Measurements from ENCODE around the gene SH3RF3.

Gene SH3RF3

DNA sequence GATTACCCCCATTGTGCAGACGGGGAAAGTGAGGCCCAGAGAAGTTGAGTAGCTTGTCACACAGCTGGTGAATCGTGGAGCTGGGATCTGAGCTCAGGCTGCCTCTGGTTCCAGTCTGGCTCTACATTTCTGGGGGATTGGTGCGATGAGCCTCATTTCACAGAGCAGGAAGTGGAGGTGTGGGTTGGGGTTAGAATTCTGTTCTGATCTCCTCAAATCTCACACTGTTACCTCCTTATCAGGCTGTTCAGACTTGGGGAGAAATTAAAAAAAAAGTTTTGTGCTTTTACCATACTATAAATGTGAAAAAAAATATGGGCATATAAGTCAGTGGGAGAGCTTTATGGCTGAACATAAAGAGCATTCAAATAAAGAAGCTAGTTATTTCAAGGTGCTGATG, 21.6 kb downstream of the SH3RF3 start:
- H3K9ac ChIP-seq = no peak overlapping the region
- H3K4me1 ChIP-seq (ENCODE audit: low read depth, poor library complexity, severe bottlenecking) = no peaks in the 10 kb centered on the region
- TF ChIP-seq CTCF (conservative IDR thresholded peaks at IDR 0.05; ENCODE audit: low read depth, low read length) = no peak
- no peak overlapping the region for H3K4me3 ChIP-seq (IDR thresholded peaks at IDR 0.05; ENCODE audit: insufficient read depth, low read depth, low read length)
- no peaks in the 10 kb centered on the region for H3K36me3 ChIP-seq (ENCODE audit: insufficient read depth)
- no peaks in the 10 kb centered on the region for H3K27me3 ChIP-seq (ENCODE audit: insufficient read depth, low read depth)
- no peak overlapping the region for H2AFZ ChIP-seq (ENCODE audit: low read depth)
- no peak overlapping the region for H3K27ac ChIP-seq
- H3K79me2 ChIP-seq (ENCODE audit: insufficient read depth, low read depth) = no peaks in the 10 kb centered on the region
- no peak overlapping the region for H3K4me2 ChIP-seq
- no peaks in the 10 kb centered on the region for H4K20me1 ChIP-seq (ENCODE audit: insufficient read depth)

- H4K20me1 ChIP-seq (ENCODE audit: insufficient read depth) = no peaks in the 10 kb centered on the region
- no peak for TF ChIP-seq CTCF (conservative IDR thresholded peaks at IDR 0.05; ENCODE audit: low read depth, low read length)
- no peaks in the 10 kb centered on the region for H3K4me1 ChIP-seq (ENCODE audit: low read depth, poor library complexity, severe bottlenecking)
- H3K4me2 ChIP-seq = no peak overlapping the region
- no peak overlapping the region for H3K9ac ChIP-seq
- no peaks in the 10 kb centered on the region for H3K27me3 ChIP-seq (ENCODE audit: insufficient read depth, low read depth)
- H3K4me3 ChIP-seq (IDR thresholded peaks at IDR 0.05; ENCODE audit: insufficient read depth, low read depth, low read length) = no peak overlapping the region
- no peak overlapping the region for H2AFZ ChIP-seq (ENCODE audit: low read depth)
- H3K36me3 ChIP-seq (ENCODE audit: insufficient read depth) = no peaks in the 10 kb centered on the region
- no peaks in the 10 kb centered on the region for H3K79me2 ChIP-seq (ENCODE audit: insufficient read depth, low read depth)
- no peak overlapping the region for H3K27ac ChIP-seq
Observed at GRCh38 chr2:109151519-109151918, 22.5 kb downstream of the SH3RF3 start.

GRCh38 chr2:109153005-109153784, 24.2 kb downstream of the SH3RF3 start:
- TF ChIP-seq CTCF (conservative IDR thresholded peaks at IDR 0.05; ENCODE audit: low read depth, low read length) = no peak
- no peaks in the 10 kb centered on the region for H3K79me2 ChIP-seq (ENCODE audit: insufficient read depth, low read depth)
- no peak overlapping the region for H3K27ac ChIP-seq
- no peaks in the 10 kb centered on the region for H3K36me3 ChIP-seq (ENCODE audit: insufficient read depth)
- no peaks in the 10 kb centered on the region for H4K20me1 ChIP-seq (ENCODE audit: insufficient read depth)
- no peak overlapping the region for H3K4me2 ChIP-seq
- no peak overlapping the region for H3K4me3 ChIP-seq (IDR thresholded peaks at IDR 0.05; ENCODE audit: insufficient read depth, low read depth, low read length)
- H3K4me1 ChIP-seq (ENCODE audit: low read depth, poor library complexity, severe bottlenecking) = no peaks in the 10 kb centered on the region
- H2AFZ ChIP-seq (ENCODE audit: low read depth) = no peak overlapping the region
- no peaks in the 10 kb centered on the region for H3K27me3 ChIP-seq (ENCODE audit: insufficient read depth, low read depth)
- no peak overlapping the region for H3K9ac ChIP-seq

DNA sequence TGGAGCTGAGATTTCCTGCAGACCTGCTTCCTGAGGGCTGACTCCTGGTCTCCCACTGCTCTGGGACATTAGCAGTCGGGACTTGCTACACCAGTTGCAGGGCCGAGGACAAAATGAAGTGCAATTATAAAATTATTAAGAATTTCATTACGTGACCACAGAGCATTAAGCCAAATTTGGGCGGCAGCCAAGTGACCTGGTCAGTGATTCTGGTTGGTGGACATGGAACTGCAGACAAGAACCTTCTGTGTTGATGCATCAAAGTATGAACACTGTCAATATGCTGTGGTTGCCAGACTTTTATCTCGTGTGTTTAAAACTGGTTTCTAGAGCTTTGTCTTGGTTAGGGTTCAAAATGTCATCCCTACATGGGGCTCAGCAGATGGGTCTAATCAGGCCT, 24.8 kb downstream of the SH3RF3 start:
- no peak for TF ChIP-seq CTCF (conservative IDR thresholded peaks at IDR 0.05; ENCODE audit: low read depth, low read length)
- no peak overlapping the region for H3K9ac ChIP-seq
- H3K4me2 ChIP-seq = no peak overlapping the region
- H4K20me1 ChIP-seq (ENCODE audit: insufficient read depth) = no peaks in the 10 kb centered on the region
- H3K4me3 ChIP-seq (IDR thresholded peaks at IDR 0.05; ENCODE audit: insufficient read depth, low read depth, low read length) = no peak overlapping the region
- no peak overlapping the region for H2AFZ ChIP-seq (ENCODE audit: low read depth)
- no peak overlapping the region for H3K27ac ChIP-seq
- H3K27me3 ChIP-seq (ENCODE audit: insufficient read depth, low read depth) = no peaks in the 10 kb centered on the region
- H3K79me2 ChIP-seq (ENCODE audit: insufficient read depth, low read depth) = no peaks in the 10 kb centered on the region
- no peaks in the 10 kb centered on the region for H3K4me1 ChIP-seq (ENCODE audit: low read depth, poor library complexity, severe bottlenecking)
- H3K36me3 ChIP-seq (ENCODE audit: insufficient read depth) = no peaks in the 10 kb centered on the region

Data from KMS-11 (cell line).